Suprapubic skin (tissue), 4 donors: ENCODE data around the gene MUL1.

Source experiments
- CTCF ChIP-seq, 2 donors: fragments of 200-600 bp in 1 of 2; fragments of 450-650 bp in 1 of 2; sonication (generic) in 1 of 2; IDR thresholded peaks; one replicate each; pipeline ENCODE4 v1.5.1; 2016 to 2019; ENCODE audit warnings: antibody characterized with exemption in 2 of 2, mild to moderate bottlenecking in 1 of 2, moderate library complexity in 1 of 2
- EP300 ChIP-seq: sonication (generic); formaldehyde crosslinking; IDR thresholded peaks from one replicate; pipeline ENCODE4 v1.6.1; 2017; ENCODE audit warnings: antibody characterized with exemption
- POLR2AphosphoS5 ChIP-seq, 3 donors: sonication (generic); formaldehyde crosslinking; IDR thresholded peaks; one replicate each; pipeline ENCODE4 v1.6.1; 2017; ENCODE audit warnings: antibody characterized with exemption in 3 of 3

- TF ChIP-seq CTCF (IDR thresholded peaks at IDR 0.05), result no peak
- no peak for TF ChIP-seq POLR2AphosphoS5 (IDR thresholded peaks at IDR 0.05)
- no peak for TF ChIP-seq EP300
Measured at GRCh38 chr1:20499105-20499504, 8.8 kb downstream of the MUL1 start.
